ENCODE data around the gene WDR1.

DNA sequence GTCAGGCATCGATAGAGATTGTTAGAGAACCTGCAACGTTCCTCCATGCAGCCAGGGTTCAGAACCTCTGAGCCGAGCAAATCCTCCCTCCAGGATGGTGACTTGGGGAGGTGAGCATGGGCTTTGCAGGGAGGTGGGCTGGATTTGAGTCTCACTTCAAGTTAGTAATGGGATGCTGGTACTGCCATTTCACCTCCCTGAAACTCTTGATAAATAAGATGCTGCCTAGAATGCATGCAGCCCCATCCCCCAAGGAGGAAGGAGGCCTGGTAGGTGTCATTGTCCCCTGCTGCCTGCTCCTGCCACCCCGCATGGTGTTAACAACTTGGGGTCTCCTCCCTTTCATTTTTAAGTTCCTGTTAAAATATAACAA is 59.6 kb downstream of the WDR1 start:
- TF ChIP-seq, protein P1, sequence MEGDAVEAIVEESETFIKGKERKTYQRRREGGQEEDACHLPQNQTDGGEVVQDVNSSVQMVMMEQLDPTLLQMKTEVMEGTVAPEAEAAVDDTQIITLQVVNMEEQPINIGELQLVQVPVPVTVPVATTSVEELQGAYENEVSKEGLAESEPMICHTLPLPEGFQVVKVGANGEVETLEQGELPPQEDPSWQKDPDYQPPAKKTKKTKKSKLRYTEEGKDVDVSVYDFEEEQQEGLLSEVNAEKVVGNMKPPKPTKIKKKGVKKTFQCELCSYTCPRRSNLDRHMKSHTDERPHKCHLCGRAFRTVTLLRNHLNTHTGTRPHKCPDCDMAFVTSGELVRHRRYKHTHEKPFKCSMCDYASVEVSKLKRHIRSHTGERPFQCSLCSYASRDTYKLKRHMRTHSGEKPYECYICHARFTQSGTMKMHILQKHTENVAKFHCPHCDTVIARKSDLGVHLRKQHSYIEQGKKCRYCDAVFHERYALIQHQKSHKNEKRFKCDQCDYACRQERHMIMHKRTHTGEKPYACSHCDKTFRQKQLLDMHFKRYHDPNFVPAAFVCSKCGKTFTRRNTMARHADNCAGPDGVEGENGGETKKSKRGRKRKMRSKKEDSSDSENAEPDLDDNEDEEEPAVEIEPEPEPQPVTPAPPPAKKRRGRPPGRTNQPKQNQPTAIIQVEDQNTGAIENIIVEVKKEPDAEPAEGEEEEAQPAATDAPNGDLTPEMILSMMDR (IDR thresholded peaks at IDR 0.05) = no peak
- no peak for TF ChIP-seq POLR2AphosphoS5 (IDR thresholded peaks at IDR 0.05)
- no peak for TF ChIP-seq POLR2A (IDR thresholded peaks at IDR 0.05)

Data from gastroesophageal sphincter (tissue), 3 donors.